T-helper 1 cell treated with Interleukin-12 subunit alpha and Interleukin-12 subunit beta and Interleukin-4 antibody, amounts not matched to agents 30 ng/mL and 1 ng/mL, for 36 hours (primary cell): ENCODE data around the gene ZNF610. TPM values are rescaled to one million over a fixed set of nuclear protein-coding genes. Genes with fewer than 3 reads are reported as not detected.

Source experiments
- intact Hi-C: fragments of 100-400 bp; cut with micrococcal nuclease; formaldehyde crosslinking; loops from one replicate; pipeline ENCODE4 v1.15.1; 2024
- total RNA-seq: library from RNA; stranded (reverse); gene quantifications from 2 replicates; pipeline ENCODE4 v1.2.3, GENCODE V29; 2022

The ZNF610 gene
- total RNA-seq, 1 donor from 2014 or later: 0.39 TPM

DNA sequence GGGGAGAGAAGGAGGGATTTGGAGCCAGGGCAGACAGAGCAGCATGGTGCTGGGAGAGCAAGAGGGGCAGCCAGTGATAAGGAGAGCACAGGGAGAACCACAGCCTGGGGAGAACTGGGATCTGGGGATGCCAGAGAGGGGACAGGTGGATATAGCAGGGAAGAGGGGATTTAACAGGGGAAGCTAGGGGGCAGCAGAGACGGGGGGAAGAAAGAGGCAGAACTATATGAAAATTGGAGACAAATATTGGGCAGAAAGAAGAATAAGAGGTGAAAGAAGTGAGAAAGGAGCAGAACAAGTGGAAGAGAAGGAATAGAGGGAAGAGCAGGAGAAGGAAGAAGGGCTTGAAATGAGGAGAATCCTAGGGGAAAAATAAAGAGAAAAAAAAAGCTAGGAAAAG, 55.1 kb downstream of the ZNF610 start:
- intact Hi-C loops: no loop called here

DNA sequence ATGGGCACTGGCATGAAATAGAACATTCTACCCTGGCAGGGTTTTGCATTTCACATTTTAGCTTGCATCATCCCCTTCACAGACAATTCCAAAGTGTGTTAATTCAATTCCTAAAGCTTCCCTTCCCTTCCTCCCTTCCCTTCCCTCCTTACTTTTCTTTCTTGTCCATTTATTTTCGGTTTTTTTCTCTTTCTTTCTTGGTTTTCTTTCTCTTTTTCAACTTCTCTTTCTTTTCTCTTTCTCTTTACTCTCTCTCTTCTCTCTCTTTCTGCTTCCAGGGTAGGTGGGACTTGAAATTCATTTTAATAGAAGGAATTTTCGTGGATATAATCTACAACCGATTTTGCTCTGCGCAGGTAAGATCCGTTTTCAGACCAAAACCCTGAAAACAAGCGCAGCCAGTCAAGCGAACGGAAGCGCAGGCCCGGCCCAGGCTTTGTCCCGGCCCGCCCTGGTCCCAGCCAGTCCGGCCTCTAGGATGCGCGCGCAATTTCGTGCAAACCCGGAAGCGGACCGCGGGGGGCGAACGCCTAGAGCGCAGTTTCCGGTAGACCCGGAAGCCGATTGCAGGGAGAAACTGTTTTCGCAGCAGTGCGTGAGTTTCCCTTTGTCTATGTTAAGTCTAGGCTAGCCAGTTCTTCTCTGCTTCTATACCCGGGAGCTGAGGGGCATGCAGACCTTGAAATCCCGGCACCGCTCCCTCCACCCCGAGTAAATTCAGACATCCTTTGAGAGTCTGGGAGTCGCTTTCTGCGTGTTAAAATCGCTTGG, 61.5 kb downstream of the ZNF610 start, which contains the start of gene ZNF528:
Gene ZNF528 (plus strand): TSS at position 540 of the 771 bp plus-strand sequence. CDS start 4,165 bp downstream, outside the sequence.
- intact Hi-C loops: loop anchor here (1.0 to 5.0 kb wide), 9 partner anchors 28 to 1123 kb away; partner anchors contain the start of genes ZNF160, ZNF320, ZNF610 and ZNF808

DNA sequence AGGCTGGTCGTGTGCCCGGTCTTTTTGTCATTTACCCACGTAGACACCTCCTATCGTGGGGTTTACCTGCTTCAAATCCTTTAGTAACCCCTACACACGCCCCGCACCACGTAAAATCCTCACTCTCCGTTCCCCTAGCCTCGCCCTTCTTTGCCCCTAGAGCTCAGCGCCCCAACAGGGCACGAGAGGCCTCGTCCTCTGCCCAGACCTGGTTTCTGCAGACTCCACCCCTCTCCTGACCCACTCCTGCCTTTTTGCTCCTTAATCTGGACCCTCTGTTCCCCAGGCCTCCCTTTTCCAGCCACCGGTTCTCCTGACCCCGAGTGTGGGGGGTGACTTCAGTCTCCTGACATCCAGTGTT, 62.0 kb downstream of the ZNF610 start:
- intact Hi-C loops: loop anchor here (5.0 kb wide), 1 partner anchor 499 kb away; the partner anchor contains the start of gene ZNF320

DNA sequence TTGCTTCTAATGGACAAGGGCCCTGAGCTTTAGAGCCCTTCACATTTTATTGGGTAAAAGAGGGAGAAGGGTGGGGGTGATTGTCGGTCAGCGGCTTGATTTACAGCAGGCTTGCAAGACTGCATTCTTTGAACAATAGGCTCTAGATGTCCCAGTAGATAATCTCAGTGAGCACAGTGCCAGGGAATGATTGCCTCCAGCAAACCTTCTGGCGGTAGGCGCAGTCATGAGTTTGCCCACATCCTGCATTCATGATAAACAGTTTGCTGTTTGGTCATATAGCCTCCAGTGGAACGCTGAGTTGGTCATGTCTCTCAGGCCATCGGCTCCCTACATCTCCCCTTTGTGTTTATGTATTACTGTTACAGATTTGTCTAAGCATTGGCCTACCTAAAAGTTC, 74.2 kb downstream of the ZNF610 start:
- intact Hi-C loops: no loop called here

DNA sequence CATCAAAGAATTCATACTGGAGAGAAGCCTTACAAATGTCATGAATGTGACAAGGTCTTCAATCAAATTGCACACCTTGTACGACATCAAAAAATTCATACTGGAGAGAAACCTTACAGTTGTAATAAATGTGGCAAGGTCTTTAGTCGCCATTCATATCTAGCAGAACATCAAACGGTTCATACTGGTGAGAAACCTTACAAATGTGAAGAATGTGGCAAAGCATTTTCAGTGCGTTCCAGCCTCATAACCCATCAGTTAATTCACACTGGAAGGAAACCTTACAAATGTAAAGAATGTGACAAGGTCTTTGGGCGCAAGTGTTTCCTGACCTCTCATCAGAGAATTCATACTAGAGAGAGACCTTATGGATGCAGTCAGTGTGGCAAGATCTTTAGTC, 79.7 kb downstream of the ZNF610 start:
- intact Hi-C loops: no loop called here

Other genes starting within 250 kb of the ZNF610 start
- gene ZNF841, start 240.5 kb upstream of the ZNF610 start, total RNA-seq: 23.1 and 27.0 TPM in 2 replicates
- gene ZNF616, start 196.3 kb upstream of the ZNF610 start, total RNA-seq: 4.8 and 5.1 TPM in 2 replicates
- gene ZNF836, start 164.6 kb upstream of the ZNF610 start, total RNA-seq: 15.4 and 17.5 TPM in 2 replicates
- gene PPP2R1A, start 146.2 kb upstream of the ZNF610 start, total RNA-seq: 203 and 217 TPM in 2 replicates
- 15.9 and 18.4 TPM in 2 replicates for gene ZNF766, start 66.7 kb upstream of the ZNF610 start, total RNA-seq
- 12.0 and 16.2 TPM in 2 replicates for gene ZNF480, start 39.1 kb upstream of the ZNF610 start, total RNA-seq
- gene ZNF880, start 33.7 kb downstream of the ZNF610 start, total RNA-seq: 7.6 and 9.0 TPM in 2 replicates
- 12.4 and 14.1 TPM in 2 replicates for gene ZNF528, start 61.6 kb downstream of the ZNF610 start, total RNA-seq
- gene ZNF534, start 92.9 kb downstream of the ZNF610 start, total RNA-seq: not detected in 2 replicates
- 0.22 and 0.37 TPM in 2 replicates for gene ZNF578, start 117.3 kb downstream of the ZNF610 start, total RNA-seq
- 27.4 and 28.2 TPM in 2 replicates for gene ZNF808, start 191.4 kb downstream of the ZNF610 start, total RNA-seq
- gene ZNF701, start 234.0 kb downstream of the ZNF610 start, total RNA-seq: 26.8 and 29.1 TPM in 2 replicates